GM21528 (cell line): ENCODE measurements around the gene C8B.

Experiments
- ATAC-seq: cut with Tn5 transposase; IDR thresholded peaks from one replicate; pipeline ENCODE4 v1.9.1; 2021; ENCODE audit warnings: mild to moderate bottlenecking, moderate library complexity; ENCODE audit not compliant: unreplicated experiment, low FRiP score

C8B gene

GRCh38 chr1:56934430-56935060 lies 31.3 kb downstream of the C8B start:
- no peak for ATAC-seq

DNA sequence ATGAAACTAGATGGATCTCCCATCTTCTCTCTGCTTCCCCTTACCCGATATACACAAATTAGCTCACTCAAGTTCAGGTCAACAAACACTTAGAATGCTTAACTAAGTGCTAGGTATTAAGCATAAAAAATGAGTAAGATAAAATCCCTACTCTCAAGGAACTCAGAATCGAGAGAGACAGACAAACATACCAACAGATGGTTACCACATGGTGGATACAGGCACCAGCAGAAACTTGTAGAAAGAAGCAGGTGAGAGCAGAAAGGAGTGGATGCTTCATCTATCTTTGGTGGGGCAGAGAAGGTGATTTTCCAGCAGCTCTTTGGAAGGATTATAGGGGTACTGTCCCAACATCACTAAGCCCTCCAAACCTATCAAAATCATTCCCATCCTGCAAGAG lies 32.2 kb downstream of the C8B start:
- ATAC-seq: no peak

DNA sequence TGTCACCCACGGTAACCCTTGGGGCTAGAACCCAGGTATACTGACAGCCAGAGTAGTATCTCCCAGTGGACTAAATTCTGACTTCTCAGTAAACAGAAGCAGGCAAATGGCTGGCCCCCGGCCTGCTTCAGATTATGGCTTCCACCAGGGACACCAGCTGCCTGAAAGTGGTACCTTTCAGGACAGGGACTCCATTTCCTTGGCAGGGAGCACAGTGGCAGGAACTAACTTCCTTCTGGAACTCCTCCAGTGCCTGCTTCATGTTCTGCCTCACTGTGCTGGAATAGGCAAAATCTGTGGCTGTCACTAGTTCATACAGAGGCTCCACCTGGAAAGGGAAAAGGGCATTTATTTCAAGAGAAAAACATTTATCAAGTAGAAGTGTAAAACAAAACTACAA lies 32.7 kb downstream of the C8B start:
- no peak for ATAC-seq

- ATAC-seq: no peak
Measured at GRCh38 chr1:56931686-56932085, 34.1 kb downstream of the C8B start.

GRCh38 chr1:56931211-56931610 lies 34.6 kb downstream of the C8B start:
- ATAC-seq: no peak

DNA sequence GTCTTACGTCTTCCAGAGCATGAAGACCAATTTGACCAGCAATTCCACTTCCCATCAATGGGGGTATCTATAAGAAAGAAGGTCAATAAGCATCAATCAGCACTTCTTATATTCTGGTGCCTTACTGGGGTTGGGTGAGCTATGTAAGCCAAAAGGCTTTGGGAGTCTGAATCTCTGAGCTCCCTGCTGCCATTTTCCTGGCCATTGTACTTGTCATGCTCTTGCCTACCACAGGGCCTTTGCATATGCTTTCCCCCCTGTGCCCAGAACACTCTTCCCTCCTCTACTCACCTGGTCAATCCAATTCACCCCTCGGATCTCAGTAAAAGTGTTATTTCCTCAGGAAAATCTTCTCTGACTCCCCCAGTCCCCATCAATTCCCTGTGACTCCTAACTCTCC lies 36.3 kb downstream of the C8B start:
- ATAC-seq: no peak

- no peak for ATAC-seq
Measured at GRCh38 chr1:56927986-56928385, 37.8 kb downstream of the C8B start.

DNA sequence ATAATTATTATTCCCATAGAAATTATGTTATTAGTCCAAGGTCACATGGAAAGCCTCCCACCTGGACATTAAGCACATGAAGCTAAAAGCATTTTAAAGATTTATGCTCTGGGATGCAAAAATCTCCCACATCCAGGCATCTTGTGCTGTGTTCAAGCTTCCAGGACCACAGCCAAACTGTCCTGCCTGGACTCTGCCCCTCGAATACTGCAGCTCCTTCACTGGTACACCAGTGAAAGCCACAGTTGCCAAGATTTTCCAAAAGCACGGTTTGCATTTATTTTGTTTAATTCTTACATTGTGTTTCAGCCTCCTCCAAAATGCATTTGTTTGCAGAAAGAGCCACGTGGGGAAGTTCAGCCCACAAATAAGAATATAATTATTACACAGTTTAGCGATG lies 38.6 kb downstream of the C8B start:
- no peak for ATAC-seq

DNA sequence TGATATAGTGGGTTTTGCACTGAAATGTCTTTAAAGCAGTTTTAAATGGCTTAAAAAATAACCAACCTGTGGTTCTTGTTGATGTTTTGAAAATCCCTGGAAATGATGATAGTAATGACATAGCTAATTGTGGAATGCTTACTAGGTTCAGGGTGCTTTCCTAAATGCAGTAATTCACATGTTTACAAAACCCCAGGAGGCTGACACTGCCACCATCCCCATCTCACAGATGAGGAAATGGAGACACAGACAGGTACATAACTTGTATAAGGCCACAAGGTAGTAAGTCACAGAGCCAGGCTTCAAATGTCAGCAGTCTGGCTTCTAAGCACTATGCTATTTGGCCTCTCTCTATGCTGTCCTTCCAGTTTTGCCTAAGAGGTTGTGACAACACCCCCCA lies 40.6 kb downstream of the C8B start:
- no peak for ATAC-seq

GRCh38 chr1:56924116-56924515 lies 41.7 kb downstream of the C8B start:
- ATAC-seq: no peak

- no peak for ATAC-seq
Measured at GRCh38 chr1:56923201-56923600, 42.6 kb downstream of the C8B start.

DNA sequence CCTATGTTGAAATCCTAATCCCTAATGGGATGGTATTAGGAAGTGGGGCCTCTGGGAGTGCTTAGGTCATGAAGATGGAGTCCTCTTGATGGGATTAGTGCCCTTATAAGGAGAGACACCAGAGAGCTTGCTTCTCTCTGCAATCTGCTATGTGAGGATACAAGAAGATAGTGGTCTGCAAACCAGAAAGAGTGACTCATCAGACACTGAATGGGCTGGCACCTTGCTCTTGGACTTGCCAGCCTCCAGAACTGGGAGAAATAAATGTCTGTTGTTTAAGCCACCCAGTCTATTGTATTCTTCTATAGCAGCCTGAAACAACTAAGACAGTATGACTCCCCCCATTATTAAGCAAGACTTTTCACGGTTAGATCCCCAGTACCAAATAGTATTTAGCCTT lies 43.3 kb downstream of the C8B start:
- no peak for ATAC-seq

GRCh38 chr1:56922070-56922469 lies 43.7 kb downstream of the C8B start:
- ATAC-seq: no peak

GRCh38 chr1:56921479-56921878 lies 44.3 kb downstream of the C8B start:
- ATAC-seq: no peak

DNA sequence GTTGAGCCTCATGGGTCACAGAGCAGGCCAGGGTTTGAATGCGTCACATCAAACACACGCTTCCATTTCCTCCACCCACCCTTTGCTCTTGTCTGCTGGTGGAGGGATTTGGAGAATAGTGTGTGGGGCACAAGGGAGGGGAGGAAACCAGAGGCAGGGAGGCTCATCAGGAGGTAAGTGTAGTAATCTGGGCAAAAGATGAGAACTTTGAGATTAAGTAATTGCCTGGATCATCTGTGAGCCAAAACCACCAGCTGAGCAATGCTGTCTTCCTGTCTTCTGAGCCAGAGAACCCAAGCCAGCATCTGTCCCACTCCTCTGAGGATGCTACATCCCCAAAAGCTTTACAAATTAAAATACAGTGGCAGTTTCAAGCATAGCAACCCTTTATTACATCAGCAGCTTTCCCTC lies 45.2 kb downstream of the C8B start:
- ATAC-seq: no peak

GRCh38 chr1:56917356-56917755 lies 48.5 kb downstream of the C8B start:
- ATAC-seq: no peak

DNA sequence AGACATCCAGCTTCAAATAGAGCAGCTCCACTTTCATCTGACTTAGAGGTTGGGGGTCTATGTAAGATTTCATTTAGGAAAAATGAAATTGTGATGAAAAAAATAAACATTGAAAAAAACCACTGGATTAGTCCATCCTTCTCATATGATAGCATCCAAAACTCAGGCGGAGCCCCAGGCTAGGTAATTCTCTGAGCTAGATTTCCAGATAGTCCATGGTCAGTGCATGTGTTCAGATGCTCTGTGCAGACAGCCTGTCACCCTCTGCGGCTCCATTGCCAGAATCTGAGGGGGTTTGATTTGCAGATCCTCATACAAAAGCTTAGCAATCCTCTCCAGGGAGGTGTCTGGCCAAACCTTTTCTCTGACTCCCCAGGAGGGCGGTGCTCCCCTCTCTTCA lies 49.2 kb downstream of the C8B start:
- no peak for ATAC-seq

- ATAC-seq: no peak
Measured at GRCh38 chr1:56915960-56916359, 49.9 kb downstream of the C8B start.

- no peak for ATAC-seq
Measured at GRCh38 chr1:56912325-56912724, 53.5 kb downstream of the C8B start.

- ATAC-seq: no peak
Measured at GRCh38 chr1:56911098-56911938, 54.5 kb downstream of the C8B start.

GRCh38 chr1:56910441-56910985 lies 55.3 kb downstream of the C8B start:
- ATAC-seq: no peak
